K562 (cell line): Measurements from ENCODE around the gene GUCA1A. TPM values are rescaled to one million over a fixed set of nuclear protein-coding genes. Genes with fewer than 3 reads are reported as not detected.

Source experiments
- EP400 ChIP-seq: fragments of 450-650 bp; IDR thresholded peaks from 2 replicates; pipeline ENCODE4 v1.6.1; 2017; ENCODE audit warnings: antibody characterized with exemption, mild to moderate bottlenecking, moderate library complexity
- HMBOX1 ChIP-seq: sonication (generic); IDR thresholded peaks from 2 replicates; pipeline ENCODE4 v1.6.1; 2016
- POU5F1 ChIP-seq: fragments of 150-350 bp; IDR thresholded peaks from 2 replicates; pipeline ENCODE4 v1.6.1; 2014; ENCODE audit warnings: borderline replicate concordance, low read length, low read depth, mild to moderate bottlenecking; ENCODE audit not compliant: partially characterized antibody
- RBM34 ChIP-seq: fragments of 200-400 bp; formaldehyde crosslinking; IDR thresholded peaks from 2 replicates; pipeline ENCODE4 v1.6.1; 2018; ENCODE audit warnings: low read length, borderline replicate concordance; ENCODE audit not compliant: insufficient read depth
- THRB ChIP-seq: fragments of 450-650 bp; formaldehyde crosslinking; conservative IDR thresholded peaks from 2 replicates; pipeline ENCODE4 v1.4.0; 2022; ENCODE audit warnings: mild to moderate bottlenecking, missing genetic modification characterization
- ZBTB40 ChIP-seq, 2 experiments: fragments of 450-650 bp in 1 of 2; sonication (generic) in 1 of 2; formaldehyde crosslinking in 1 of 2; IDR thresholded peaks; 2 replicates each; pipeline versions ENCODE4 v1.7.1 to v1.9.0; 2016 to 2022; ENCODE audit warnings: inconsistent platforms in 1 of 2, mild to moderate bottlenecking in 1 of 2, missing genetic modification reagents in 1 of 2
- ZFP91 ChIP-seq: sonication (generic); formaldehyde crosslinking; IDR thresholded peaks from 2 replicates; pipeline ENCODE4 v1.8.0; 2022; ENCODE audit warnings: mild to moderate bottlenecking, missing genetic modification reagents
- ZKSCAN1 ChIP-seq: fragments of 150-350 bp; IDR thresholded peaks from 2 replicates; pipeline ENCODE4 v1.6.1; 2016; ENCODE audit warnings: low read depth, low read length
- ZNF282 ChIP-seq: sonication (generic); formaldehyde crosslinking; IDR thresholded peaks from 2 replicates; pipeline ENCODE4 v1.8.1; 2023; ENCODE audit warnings: missing genetic modification reagents
- ZNF699 ChIP-seq: fragments of 250-450 bp; sonication (Bioruptor Pico); IDR thresholded peaks from 2 replicates; pipeline ENCODE4 v1.8.0; 2021; ENCODE audit warnings: mild to moderate bottlenecking, moderate library complexity; ENCODE audit not compliant: insufficient replicate concordance
- polyA plus RNA-seq, 8 experiments: library from polyadenylated mRNA; depleted of rRNA in 4 of 8; stranded (reverse) in 5 of 8; unstranded in 3 of 8; fragments of >200 nt; fragmentation: Nextera tagmentation in 2 of 8; fragmentation: Illumina TruSeq in 1 of 8; extraction: Ambion mirVana in 2 of 8; extraction: Trizol in 1 of 8; gene quantifications; 2 replicates each; pipeline versions ENCODE4 v1.2.1 to v1.2.3, GENCODE V29; 2011 to 2014; ENCODE audit warnings: inconsistent platforms in 1 of 8, missing spikeins in 1 of 8
- total RNA-seq, 7 experiments: library from RNA; depleted of rRNA in 6 of 7; stranded (reverse); fragments of >200 nt in 6 of 7; fragmentation: Illumina TruSeq in 2 of 7; extraction: Trizol in 2 of 7; gene quantifications; 2 replicates each; pipeline versions ENCODE4 v1.2.1 to v1.2.3, GENCODE V29; 2011 to 2021; ENCODE audit warnings: low replicate concordance in 1 of 7

The GUCA1A gene
- total and polyA plus RNA-seq, 9 of the 15 experiments (the other 6 are each of a cell fraction or from before 2014, with no cell fraction given), result not detected

- TF ChIP-seq ZBTB40 (IDR thresholded peaks at IDR 0.05) (peak; percentile 60), ZBTB40 (CRISPR knock-in tag; IDR thresholded peaks at IDR 0.05) (no peak), ZKSCAN1 (peak; percentile 52; the same call in 1 of the 2 replicates), ZFP91 (CRISPR knock-in tag) (no peak), EP400 (peak; percentile 76), POU5F1 (no peak), ZNF282 (CRISPR knock-in tag) (no peak), ZNF699 (CRISPR knock-in tag) (no peak), HMBOX1 (peak; percentile 98), RBM34 (no peak), THRB (peak; percentile 6; the same call in 1 of the 2 replicates)
Observed at GRCh38 chr6:42197555-42198362, 24.6 kb downstream of the GUCA1A start (continued).
